Body of pancreas (tissue), 4 donors: Measurements from ENCODE around the gene FGF12. TPM values are rescaled to one million over a fixed set of nuclear protein-coding genes. Genes with fewer than 3 reads are reported as not detected.
"Not testable (repeated sequence)": the region's sequence is repeated elsewhere in the genome, so short reads cannot be mapped to it uniquely, and the experiment has no call there.

Source experiments
- ATAC-seq: fragments of 150-250 bp; one replicate; pipeline ENCODE4 v1.9.1; 2016
- DNase-seq, 4 donors: peaks; one replicate each; pipeline ENCODE4 v3.0.0-alpha.2; 2019
- H3K27ac ChIP-seq, 4 donors: fragments of 200-600 bp; sonication (generic); 1 replicate in 3 of 4; 2 replicates in 1 of 4; pipeline versions ENCODE4 v1.5.1 to v1.6.1; 2016 to 2019; ENCODE audit warnings: mild to moderate bottlenecking in 1 of 4, mixed read lengths in 1 of 4, moderate library complexity in 1 of 4
- H3K27me3 ChIP-seq, 2 donors: fragments of 200-600 bp; sonication (generic); one replicate each; pipeline ENCODE4 v1.6.0; 2016; ENCODE audit warnings: mild to moderate bottlenecking in 1 of 2
- H3K36me3 ChIP-seq, 2 donors: fragments of 200-600 bp; sonication (generic); replicated peaks in 1 of 2; 2 replicates each; pipeline ENCODE4 v1.5.1; 2016; ENCODE audit warnings: low read depth in 2 of 2; ENCODE audit not compliant: insufficient read depth in 1 of 2
- H3K4me1 ChIP-seq: fragments of 200-600 bp; sonication (generic); one replicate; pipeline ENCODE4 v1.6.0; 2016
- H3K4me3 ChIP-seq, 2 donors: fragments of 200-600 bp; sonication (generic); 1 replicate in 1 of 2; 2 replicates in 1 of 2; pipeline ENCODE4 v1.5.1; 2016 to 2019
- H3K9me3 ChIP-seq, 3 donors: fragments of 200-600 bp; sonication (generic); 1 replicate in 2 of 3; 2 replicates in 1 of 3; pipeline ENCODE4 v1.5.1; 2016
- CTCF ChIP-seq, 7 experiments: fragments of 450-650 bp in 4 of 7; fragments of 200-600 bp in 3 of 7; sonication (generic) in 3 of 7; IDR thresholded peaks; one replicate each; pipeline ENCODE4 v1.5.1; 2016 to 2019; ENCODE audit warnings: antibody characterized with exemption in 7 of 7
- POLR2A ChIP-seq, 3 donors: fragments of 450-650 bp; IDR thresholded peaks; one replicate each; pipeline ENCODE4 v1.6.1; 2016; ENCODE audit warnings: antibody characterized with exemption in 3 of 3, mild to moderate bottlenecking in 2 of 3
- WGBS, 2 donors: methylation state at CpG; one replicate each; pipeline ENCODE4 v1.1.5; 2017; 5-methylcytosine and 5-hydroxymethylcytosine counted together
- intact Hi-C: fragments of 100-400 bp; cut with DNase I; formaldehyde crosslinking; loops from one replicate; pipeline ENCODE4 v1.15.1; 2023
- total RNA-seq, 2 donors: library from RNA; depleted of rRNA; stranded (reverse); fragments of >200 nt; gene quantifications; one replicate each; pipeline ENCODE4 v1.1.0, GENCODE V29; 2016

FGF12 gene
- total RNA-seq: 1 to 10 TPM in 1 of 2 donors, under 1 TPM in 1; 0.99 to 2.3 TPM

GRCh38 chr3:192727032-192727847 lies at the start of gene FGF12:
Gene FGF12 (minus strand): TSS chr3:192727541.
- intact Hi-C loops: no loop called here
- Histone ChIP-seq H3K4me1 (peaks cover 11% of the 10 kb centered on the region), H3K4me3 (no peak within 1 kb of the TSS), H3K27me3 (no peaks in the 10 kb centered on the region), H3K27ac (no peak within 1 kb of the TSS), H3K36me3 (no peaks in the 10 kb centered on the region), H3K9me3 (no peaks in the 10 kb centered on the region)
- WGBS, 2 donors: 4 to 5% methylated on average over 34 to 36 of the region's 36 CpGs
- peak; percentile 35 for ATAC-seq
- no peak for TF ChIP-seq POLR2A (IDR thresholded peaks at IDR 0.05)
- TF ChIP-seq CTCF (IDR thresholded peaks at IDR 0.05): no peak
- peak; percentile 48 to 69 (median 61) for DNase-seq

- H3K36me3 ChIP-seq, DNase-seq, intact Hi-C loops, H3K4me1 ChIP-seq, ATAC-seq, H3K27ac ChIP-seq, H3K9me3 ChIP-seq, H3K4me3 ChIP-seq, H3K27me3 ChIP-seq: not testable (repeated sequence)
- WGBS, 2 donors: 56 to 67% methylated on average over 4 of the region's 4 CpGs
Observed at GRCh38 chr3:192774341-192774740, 47.0 kb upstream of the FGF12 start.

GRCh38 chr3:192772240-192772894 lies 45.0 kb upstream of the FGF12 start:
- DNase-seq (peak in 2 of 4 donors; percentile 5 to 25), ATAC-seq (no peak)
- Histone ChIP-seq H3K4me1 (no peaks in the 10 kb centered on the region), H3K4me3 (no peak overlapping the region), H3K27me3 (peaks cover 0 to 3% of the 10 kb centered on the region in 2 donors), H3K9me3 (peaks cover 0 to 5% (median 0%) of the 10 kb centered on the region in 3 donors), H3K36me3 (no peaks in the 10 kb centered on the region), H3K27ac (no peak overlapping the region)
- intact Hi-C loops: no loop called here
- peak in 3 of 7 experiments; percentile 7 to 27 (median 14) for TF ChIP-seq CTCF (IDR thresholded peaks at IDR 0.05)
- no peak for TF ChIP-seq POLR2A (IDR thresholded peaks at IDR 0.05)
- WGBS, 2 donors: 29 to 43% methylated on average over 5 of the region's 5 CpGs

GRCh38 chr3:192758654-192759053 lies 31.3 kb upstream of the FGF12 start:
- Histone ChIP-seq H3K4me1 (no peaks in the 10 kb centered on the region), H3K4me3 (no peak overlapping the region), H3K27me3 (no peaks in the 10 kb centered on the region), H3K36me3 (no peaks in the 10 kb centered on the region), H3K27ac (no peak overlapping the region), H3K9me3 (no peaks in the 10 kb centered on the region)
- intact Hi-C loops: no loop called here
- DNase-seq (no peak), ATAC-seq (no peak)
- WGBS, 2 donors: 52 to 59% methylated on average over 7 of the region's 7 CpGs
- TF ChIP-seq POLR2A (IDR thresholded peaks at IDR 0.05) (no peak), CTCF (IDR thresholded peaks at IDR 0.05) (no peak)

GRCh38 chr3:192751148-192751547 lies 23.8 kb upstream of the FGF12 start:
- Histone ChIP-seq H3K4me1 (no peaks in the 10 kb centered on the region), H3K4me3 (no peak overlapping the region), H3K36me3 (no peaks in the 10 kb centered on the region), H3K9me3 (no peaks in the 10 kb centered on the region), H3K27ac (no peak overlapping the region), H3K27me3 (no peaks in the 10 kb centered on the region)
- 43 to 51% methylated on average over 2 of the region's 2 CpGs for WGBS, 2 donors
- TF ChIP-seq POLR2A (IDR thresholded peaks at IDR 0.05): no peak
- no peak for TF ChIP-seq CTCF (IDR thresholded peaks at IDR 0.05)
- intact Hi-C loops: no loop called here
- DNase-seq (no peak), ATAC-seq (no peak)
